SK-N-SH treated with all-trans-retinoic acid at 6 μM for 48 hours (cell line): ENCODE data around the gene ZNF362.
A peak's percentile ranks its signal among the peaks of the same experiment; 100 is the strongest.

Experiments
- ATAC-seq: fragments of 200-7000 bp; cut with Tn5 transposase; 3 replicates; pipeline ENCODE4 v1.9.1; 2020; ENCODE audit warnings: mild to moderate bottlenecking, moderate library complexity
- BACH2 ChIP-seq: fragments of 250-450 bp; sonication (Bioruptor Pico); IDR thresholded peaks from 2 replicates; pipeline ENCODE4 v1.9.0; 2021; ENCODE audit warnings: mild to moderate bottlenecking, borderline replicate concordance
- CREB5 ChIP-seq: fragments of 250-450 bp; sonication (Bioruptor Pico); IDR thresholded peaks from 2 replicates; pipeline ENCODE4 v1.5.1; 2020; ENCODE audit warnings: low read depth, mild to moderate bottlenecking, moderate library complexity
- CSDC2 ChIP-seq: fragments of 250-450 bp; sonication (Bioruptor Pico); IDR thresholded peaks from 2 replicates; pipeline ENCODE4 v1.5.0; 2020; ENCODE audit warnings: mild to moderate bottlenecking, moderate library complexity
- CSRNP3 ChIP-seq: fragments of 250-450 bp; sonication (Bioruptor Pico); IDR thresholded peaks from 2 replicates; pipeline ENCODE4 v1.5.1; 2021; ENCODE audit warnings: mild to moderate bottlenecking, moderate library complexity
- ESRRG ChIP-seq: fragments of 250-450 bp; sonication (Bioruptor Pico); IDR thresholded peaks from 2 replicates; pipeline ENCODE4 v1.6.1; 2021; ENCODE audit warnings: mild to moderate bottlenecking
- GLIS3 ChIP-seq: fragments of 250-450 bp; sonication (Bioruptor Pico); IDR thresholded peaks from 2 replicates; pipeline ENCODE4 v1.5.0; 2020; ENCODE audit warnings: mild to moderate bottlenecking, moderate library complexity
- ISL1 ChIP-seq: fragments of 250-450 bp; sonication (Bioruptor Pico); IDR thresholded peaks from 2 replicates; pipeline ENCODE4 v2.1.2; 2022; ENCODE audit warnings: mild to moderate bottlenecking, moderate library complexity
- OSR1 ChIP-seq: fragments of 250-450 bp; sonication (Bioruptor Pico); IDR thresholded peaks from 2 replicates; pipeline ENCODE4 v1.8.0; 2022; ENCODE audit warnings: moderate library complexity, mild to moderate bottlenecking, inconsistent platforms
- POU6F1 ChIP-seq: fragments of 250-450 bp; sonication (Bioruptor Pico); IDR thresholded peaks from 2 replicates; pipeline ENCODE4 v1.8.0; 2021; ENCODE audit warnings: low read depth, mild to moderate bottlenecking, moderate library complexity, borderline replicate concordance
- PPARA ChIP-seq: fragments of 250-450 bp; sonication (Bioruptor Pico); IDR thresholded peaks from 2 replicates; pipeline ENCODE4 v1.5.0; 2020; ENCODE audit warnings: mild to moderate bottlenecking, borderline replicate concordance
- RARB ChIP-seq: fragments of 250-450 bp; sonication (Bioruptor Pico); IDR thresholded peaks from 2 replicates; pipeline ENCODE4 v1.8.0; 2021; ENCODE audit warnings: mild to moderate bottlenecking, moderate library complexity
- TCF4 ChIP-seq: fragments of 250-450 bp; sonication (Bioruptor Pico); IDR thresholded peaks from 2 replicates; pipeline ENCODE4 v1.8.0; 2021; ENCODE audit warnings: mild to moderate bottlenecking, moderate library complexity, borderline replicate concordance
- TOX ChIP-seq: fragments of 250-450 bp; sonication (Bioruptor Pico); IDR thresholded peaks from 2 replicates; pipeline ENCODE4 v1.8.0; 2021; ENCODE audit warnings: mild to moderate bottlenecking, moderate library complexity, borderline replicate concordance
- ZC3H10 ChIP-seq: fragments of 250-450 bp; sonication (Bioruptor Pico); IDR thresholded peaks from 2 replicates; pipeline ENCODE4 v1.5.1; 2021; ENCODE audit warnings: mild to moderate bottlenecking, moderate library complexity
- ZFP3 ChIP-seq: fragments of 250-450 bp; sonication (Bioruptor Pico); IDR thresholded peaks from 2 replicates; pipeline ENCODE4 v1.5.0; 2020; ENCODE audit warnings: mild to moderate bottlenecking, moderate library complexity
- ZFP30 ChIP-seq: fragments of 450-650 bp; formaldehyde crosslinking; IDR thresholded peaks from 2 replicates; pipeline ENCODE4 v1.5.0; 2022; ENCODE audit warnings: mild to moderate bottlenecking, moderate library complexity
- ZNF565 ChIP-seq: fragments of 450-650 bp; formaldehyde crosslinking; conservative IDR thresholded peaks from 2 replicates; pipeline ENCODE4 v1.5.0; 2020; ENCODE audit warnings: low read depth, mild to moderate bottlenecking, moderate library complexity
- ZNF70 ChIP-seq: fragments of 450-650 bp; formaldehyde crosslinking; IDR thresholded peaks from 2 replicates; pipeline ENCODE4 v1.5.0; 2020; ENCODE audit warnings: mild to moderate bottlenecking, moderate library complexity
- ZNF8 ChIP-seq: fragments of 450-650 bp; formaldehyde crosslinking; IDR thresholded peaks from 2 replicates; pipeline ENCODE4 v1.5.0; 2020; ENCODE audit warnings: mild to moderate bottlenecking, moderate library complexity
- TF ChIP-seq, protein P1 (sequence below): fragments of 250-450 bp; sonication (Bioruptor Pico); IDR thresholded peaks from 2 replicates; pipeline ENCODE4 v1.8.0; 2020; ENCODE audit warnings: mild to moderate bottlenecking, moderate library complexity, borderline replicate concordance

ZNF362 gene

DNA sequence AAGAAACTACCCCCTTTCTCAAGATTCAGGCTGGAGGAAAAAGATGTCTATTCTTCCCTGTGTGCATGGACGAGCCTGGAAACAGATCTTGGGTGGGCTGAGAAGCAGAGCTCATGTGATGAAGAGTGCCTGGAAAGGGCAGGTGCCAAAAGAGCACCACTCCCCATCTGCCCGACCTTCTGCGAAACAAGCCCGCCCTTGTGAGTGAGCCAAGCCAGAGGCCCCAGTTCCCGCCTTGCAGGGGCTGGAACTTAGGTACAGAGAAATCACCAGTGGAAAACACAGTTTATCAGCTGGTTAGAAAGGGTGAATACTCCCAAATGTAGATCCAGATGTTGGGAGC lies 91.3 kb downstream of the ZNF362 start (continued):
- TF ChIP-seq RARB (CRISPR knock-in tag) (no peak), ZFP30 (no peak), TCF4 (CRISPR knock-in tag) (no peak)

DNA sequence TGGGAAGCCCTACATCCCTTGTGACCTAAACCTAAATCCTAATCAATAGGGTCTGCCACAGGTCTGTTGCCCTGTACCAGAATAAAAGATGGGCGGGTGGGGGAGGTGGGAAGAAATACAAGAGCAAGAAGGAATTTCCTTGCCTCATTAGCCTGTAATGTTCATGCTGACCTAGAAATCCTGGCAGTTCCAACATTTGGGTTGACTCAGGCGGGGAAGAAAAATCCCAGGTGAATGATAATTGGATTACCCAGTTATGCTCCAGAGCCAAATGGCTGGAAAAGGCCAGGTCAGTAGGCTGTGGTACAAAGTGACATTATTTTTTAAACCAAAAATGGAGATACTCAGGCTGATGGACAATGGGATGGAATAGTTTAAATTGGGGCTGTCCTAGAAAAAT lies 91.9 kb downstream of the ZNF362 start:
- no peak for TF ChIP-seq GLIS3 (CRISPR knock-in tag)
- no peak for TF ChIP-seq ESRRG
- ATAC-seq: no peak; the same call in 2 of the 3 replicates

DNA sequence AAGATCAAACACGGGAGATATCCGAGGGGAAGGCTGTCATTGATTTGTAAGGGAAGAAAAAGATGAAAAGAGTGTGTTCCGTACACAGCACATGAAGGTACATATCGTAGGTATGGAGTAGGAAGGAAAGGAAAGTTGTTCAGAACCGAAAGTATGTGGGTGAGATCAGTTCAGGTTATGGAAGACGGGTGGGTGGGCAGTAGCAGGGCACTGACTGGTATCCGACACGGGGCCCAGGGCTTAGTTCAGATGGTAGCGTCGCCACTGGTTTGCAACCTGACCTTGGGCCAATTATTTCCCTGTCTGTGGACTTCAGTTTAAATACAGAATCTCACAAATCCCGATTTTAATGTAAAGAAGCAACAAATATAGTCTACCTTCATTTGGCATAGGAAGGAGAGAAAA lies 92.4 kb downstream of the ZNF362 start:
- TF ChIP-seq ZNF70 (CRISPR knock-in tag): no peak
- no peak for TF ChIP-seq CSRNP3
- TF ChIP-seq ZNF8 (CRISPR knock-in tag): no peak
- TF ChIP-seq CSDC2 (CRISPR knock-in tag): no peak
- TF ChIP-seq ESRRG: no peak
- no peak for TF ChIP-seq TCF4 (CRISPR knock-in tag)
- TF ChIP-seq POU6F1: no peak
- no peak for TF ChIP-seq ZFP30
- TF ChIP-seq PPARA: no peak
- TF ChIP-seq BACH2 (CRISPR knock-in tag): no peak
- TF ChIP-seq, all 23 proteins: peak for 0
- ATAC-seq: peak; percentile 5; the same call in 2 of the 3 replicates

GRCh38 chr1:33349081-33349759 lies 92.9 kb downstream of the ZNF362 start:
- peak; percentile 6 for ATAC-seq
- TF ChIP-seq BACH2 (CRISPR knock-in tag): no peak
- no peak for TF ChIP-seq ZFP3
- TF ChIP-seq ZFP30: no peak
- no peak for TF ChIP-seq CREB5 (CRISPR knock-in tag)
- no peak for TF ChIP-seq CSRNP3
- no peak for TF ChIP-seq ISL1 (CRISPR knock-in tag)
- TF ChIP-seq ESRRG: no peak
- TF ChIP-seq, protein P1, sequence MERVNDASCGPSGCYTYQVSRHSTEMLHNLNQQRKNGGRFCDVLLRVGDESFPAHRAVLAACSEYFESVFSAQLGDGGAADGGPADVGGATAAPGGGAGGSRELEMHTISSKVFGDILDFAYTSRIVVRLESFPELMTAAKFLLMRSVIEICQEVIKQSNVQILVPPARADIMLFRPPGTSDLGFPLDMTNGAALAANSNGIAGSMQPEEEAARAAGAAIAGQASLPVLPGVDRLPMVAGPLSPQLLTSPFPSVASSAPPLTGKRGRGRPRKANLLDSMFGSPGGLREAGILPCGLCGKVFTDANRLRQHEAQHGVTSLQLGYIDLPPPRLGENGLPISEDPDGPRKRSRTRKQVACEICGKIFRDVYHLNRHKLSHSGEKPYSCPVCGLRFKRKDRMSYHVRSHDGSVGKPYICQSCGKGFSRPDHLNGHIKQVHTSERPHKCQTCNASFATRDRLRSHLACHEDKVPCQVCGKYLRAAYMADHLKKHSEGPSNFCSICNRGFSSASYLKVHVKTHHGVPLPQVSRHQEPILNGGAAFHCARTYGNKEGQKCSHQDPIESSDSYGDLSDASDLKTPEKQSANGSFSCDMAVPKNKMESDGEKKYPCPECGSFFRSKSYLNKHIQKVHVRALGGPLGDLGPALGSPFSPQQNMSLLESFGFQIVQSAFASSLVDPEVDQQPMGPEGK: no peak
- no peak for TF ChIP-seq ZNF565
- no peak for TF ChIP-seq ZC3H10
- TF ChIP-seq TOX (CRISPR knock-in tag): no peak
- no peak for TF ChIP-seq PPARA

DNA sequence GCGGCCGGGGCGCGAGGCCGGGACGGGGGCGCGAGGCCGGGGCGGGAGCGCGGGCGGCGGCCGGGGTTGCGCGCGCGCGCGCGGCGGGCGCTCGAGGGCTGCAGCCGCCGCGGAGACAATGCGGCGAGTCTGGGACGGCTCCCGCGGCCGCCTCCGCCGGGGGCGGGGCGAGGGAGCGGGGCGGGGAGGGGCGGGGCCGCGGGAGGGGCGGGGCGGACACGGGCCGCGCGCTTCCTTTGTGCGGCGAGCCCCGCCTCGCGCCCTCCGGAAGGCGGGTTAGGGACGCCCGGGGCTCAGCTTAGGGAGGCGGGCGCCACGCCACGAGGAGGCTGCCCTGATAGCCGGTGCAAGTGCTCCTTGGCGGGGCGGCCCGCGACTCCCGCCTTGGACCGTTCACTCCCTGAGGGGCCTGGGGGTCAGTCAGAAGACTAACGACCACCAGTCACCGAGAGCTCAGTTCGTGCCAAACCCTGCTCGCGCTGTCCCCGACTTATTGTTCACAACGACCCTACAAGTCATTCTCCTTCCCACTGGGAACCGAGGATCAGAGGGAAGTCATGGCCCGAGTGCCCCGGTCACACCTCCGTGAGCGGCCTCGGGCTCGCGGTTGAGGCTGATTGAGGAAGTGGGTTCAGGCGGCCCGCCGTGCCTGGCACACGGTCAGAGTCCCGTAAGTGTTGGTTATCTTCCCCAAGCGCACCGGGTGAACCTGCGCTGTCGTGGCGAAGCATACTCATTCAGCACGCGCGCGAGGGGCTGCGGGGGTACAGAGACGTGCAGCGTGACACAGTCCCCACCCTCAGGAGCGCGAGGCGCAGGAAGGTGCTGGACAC lies 93.7 kb downstream of the ZNF362 start:
- ATAC-seq: peak; percentile 80
- TF ChIP-seq CREB5 (CRISPR knock-in tag): no peak
- TF ChIP-seq ZNF565: no peak
- TF ChIP-seq GLIS3 (CRISPR knock-in tag): no peak
- TF ChIP-seq ZC3H10: no peak
- 0 out of 2 replicates have a peak, but pooled peaks have one; percentile 31 for TF ChIP-seq ZFP3
- no peak for TF ChIP-seq ESRRG
- TF ChIP-seq ZNF8 (CRISPR knock-in tag): no peak
- TF ChIP-seq ISL1 (CRISPR knock-in tag): no peak
- no peak for TF ChIP-seq OSR1 (CRISPR knock-in tag)
- TF ChIP-seq ZFP30: 0 out of 2 replicates have a peak, but pooled peaks have one; percentile 13
- peak; percentile 30; the same call in 1 of the 2 replicates for TF ChIP-seq CSDC2 (CRISPR knock-in tag)
